NCI-H146 treated with DMSO at 0.1 percent for 48 hours (cell line): ENCODE results near the gene SOD3.

Experiments used
- DNase-seq: peaks from one replicate; lab custom pipeline; 2025; ENCODE audit not compliant: unreplicated experiment; lab: John Stamatoyannopoulos, UW

SOD3 gene

DNA sequence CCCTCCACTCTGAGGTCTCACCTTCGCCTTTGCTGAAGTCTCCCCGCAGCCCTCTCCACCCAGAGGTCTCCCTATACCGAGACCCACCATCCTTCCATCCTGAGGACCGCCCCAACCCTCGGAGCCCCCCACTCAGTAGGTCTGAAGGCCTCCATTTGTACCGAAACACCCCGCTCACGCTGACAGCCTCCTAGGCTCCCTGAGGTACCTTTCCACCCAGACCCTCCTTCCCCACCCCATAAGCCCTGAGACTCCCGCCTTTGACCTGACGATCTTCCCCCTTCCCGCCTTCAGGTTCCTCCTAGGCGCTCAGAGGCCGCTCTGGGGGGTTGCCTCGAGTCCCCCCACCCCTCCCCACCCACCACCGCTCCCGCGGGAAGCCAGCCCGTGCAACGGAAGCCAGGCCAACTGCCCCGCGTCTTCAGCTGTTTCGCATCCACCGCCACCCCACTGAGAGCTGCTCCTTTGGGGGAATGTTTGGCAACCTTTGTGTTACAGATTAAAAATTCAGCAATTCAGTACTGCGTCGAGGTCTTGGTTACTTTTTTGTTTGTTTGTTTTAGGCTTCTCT is 5.0 kb downstream of the SOD3 start:
- no peak for DNase-seq

DNA sequence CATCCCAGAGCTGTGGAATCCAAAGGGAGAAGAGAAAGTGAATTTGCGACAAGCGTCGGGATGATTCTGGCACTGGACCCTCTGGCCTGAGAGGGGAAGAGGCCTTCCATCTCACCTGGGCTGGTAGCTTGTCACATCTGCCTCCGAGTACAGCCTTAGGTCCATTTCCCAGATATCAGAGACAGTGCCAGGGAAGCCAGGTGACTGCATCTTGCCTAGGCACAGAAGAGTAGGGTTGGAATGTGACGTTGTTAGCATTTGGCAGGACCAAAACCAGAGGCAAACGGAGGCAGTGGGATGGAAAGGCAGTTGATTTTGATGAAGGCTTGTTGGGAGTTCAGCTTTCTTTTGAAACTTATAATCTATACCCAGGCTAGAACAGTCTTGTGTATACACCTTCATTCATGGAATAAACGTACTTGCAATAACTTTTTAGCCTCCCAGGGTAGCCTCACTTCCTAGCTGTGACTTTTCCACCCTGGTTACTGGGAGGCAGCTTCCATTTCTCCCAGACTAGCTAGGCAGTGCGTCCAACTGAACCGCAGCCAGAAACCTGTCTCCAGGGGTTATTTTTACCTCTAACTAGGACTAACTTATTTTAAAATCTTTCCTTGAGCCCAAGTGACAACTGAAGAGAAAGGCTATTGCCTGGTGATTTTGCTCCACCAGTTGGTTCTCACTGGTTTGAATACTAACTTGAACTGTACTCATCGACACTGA is 5.9 kb downstream of the SOD3 start:
- DNase-seq: no peak

DNA sequence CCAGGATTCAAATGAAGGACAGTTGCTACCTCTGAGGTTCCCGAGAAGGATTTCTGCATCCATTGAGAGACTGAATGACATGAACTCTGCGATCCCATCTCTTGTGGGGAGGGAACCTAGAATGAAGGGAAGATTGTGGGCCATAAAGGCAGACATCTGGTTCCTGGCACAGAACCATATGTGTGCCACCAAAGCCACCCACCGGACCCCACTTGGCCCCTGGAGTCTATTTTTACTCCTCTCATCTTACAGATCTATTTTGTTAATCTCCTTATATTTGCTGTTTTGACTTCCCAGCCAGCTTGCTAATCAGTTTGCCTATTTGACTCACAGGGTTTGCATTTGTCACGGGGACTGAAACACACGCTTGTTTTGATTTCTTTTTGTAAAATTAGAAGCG is 7.3 kb downstream of the SOD3 start:
- DNase-seq: no peak

DNA sequence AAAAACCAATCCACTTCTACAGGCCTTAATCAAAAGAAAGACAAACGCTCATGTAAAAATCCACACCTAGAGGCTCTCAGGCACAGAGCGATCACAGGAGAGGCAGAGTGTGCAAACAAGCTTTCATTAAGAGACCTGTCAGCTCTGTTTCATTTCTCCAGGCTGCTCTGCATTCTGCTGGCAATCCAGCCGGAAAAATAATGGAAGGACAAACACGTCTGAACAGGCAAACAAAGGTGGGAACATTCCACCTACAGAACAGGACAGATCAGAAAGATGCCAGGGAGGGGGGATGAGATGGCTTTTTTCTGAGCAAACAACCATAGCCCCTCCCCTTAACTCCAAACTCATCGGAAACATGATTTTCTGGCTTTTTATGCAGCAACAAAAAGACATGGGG is 9.7 kb downstream of the SOD3 start:
- peak; percentile 35 for DNase-seq

DNA sequence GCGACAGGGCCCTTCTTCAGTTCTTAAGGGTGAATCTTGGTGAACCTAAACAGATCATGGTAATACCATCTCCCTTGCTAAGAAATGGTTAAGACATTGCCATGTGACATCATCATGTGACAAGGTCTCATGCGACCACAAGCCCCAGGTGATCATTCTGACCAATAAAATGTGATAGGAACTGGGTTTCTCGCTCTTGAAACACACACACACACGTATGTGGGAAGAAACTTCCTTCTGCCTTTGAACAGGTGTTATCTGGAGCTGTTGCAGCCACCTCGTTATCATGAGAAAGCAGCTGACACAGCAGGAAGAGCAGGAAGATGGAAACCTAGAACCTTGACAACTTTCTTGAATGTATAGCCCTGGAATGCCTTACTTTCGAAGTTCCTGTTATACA is 10.2 kb downstream of the SOD3 start:
- no peak for DNase-seq

DNA sequence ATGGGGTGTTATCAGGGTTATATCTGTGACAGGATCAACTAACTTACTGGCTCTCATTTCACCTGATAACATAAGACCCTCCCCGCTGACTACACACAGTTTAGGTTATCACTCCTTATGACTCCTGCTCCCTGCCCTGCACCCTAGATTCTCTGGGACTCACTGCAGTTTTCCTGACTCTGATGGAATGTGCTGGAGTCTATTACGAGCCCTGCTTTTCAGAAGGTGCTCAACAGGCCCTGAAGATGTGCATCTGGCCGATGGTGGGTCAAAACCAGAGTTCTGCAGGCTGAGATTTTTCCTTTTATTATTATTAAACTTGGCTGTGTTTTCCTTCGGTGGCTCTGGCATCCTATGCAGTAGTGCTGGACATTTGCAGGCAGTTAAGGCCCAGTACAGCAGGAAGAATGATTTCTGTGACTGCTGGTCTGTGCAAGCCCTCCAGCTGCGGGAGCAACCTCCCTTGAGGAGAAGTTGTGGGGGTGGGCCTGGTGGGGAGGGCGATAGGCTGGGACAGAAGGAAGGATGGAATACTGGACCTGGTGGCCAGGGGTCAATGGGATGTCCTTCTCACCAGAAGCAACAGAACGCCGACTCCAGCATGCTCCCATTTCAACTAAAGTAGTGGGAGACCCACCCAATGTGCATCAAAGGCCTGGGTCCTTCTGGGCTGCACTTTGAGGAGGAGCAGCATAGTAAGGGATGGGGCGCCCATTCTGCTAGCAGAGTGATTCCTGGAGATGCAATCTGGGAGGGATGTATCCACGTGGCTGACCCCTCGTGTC is 11.0 kb downstream of the SOD3 start:
- DNase-seq: no peak

DNA sequence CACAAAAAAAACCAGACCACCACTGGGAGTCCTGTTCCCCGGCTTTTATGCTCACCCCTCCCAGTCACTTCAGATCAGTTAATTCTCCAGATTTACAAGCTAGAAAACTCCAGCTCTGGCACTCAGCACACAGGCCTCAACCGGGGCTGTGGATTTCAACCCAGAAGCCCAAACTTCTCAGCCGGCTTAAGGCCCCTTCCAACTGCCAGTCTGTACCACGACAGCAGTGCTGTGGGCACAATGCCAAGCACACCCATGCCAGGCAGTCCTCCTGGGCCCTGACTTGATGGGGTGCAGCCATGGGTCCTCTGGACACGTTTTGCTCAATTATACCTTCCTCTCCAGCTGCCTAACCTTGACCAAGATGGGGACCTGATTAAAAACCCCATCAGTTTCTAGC is 12.2 kb downstream of the SOD3 start:
- DNase-seq: no peak

DNA sequence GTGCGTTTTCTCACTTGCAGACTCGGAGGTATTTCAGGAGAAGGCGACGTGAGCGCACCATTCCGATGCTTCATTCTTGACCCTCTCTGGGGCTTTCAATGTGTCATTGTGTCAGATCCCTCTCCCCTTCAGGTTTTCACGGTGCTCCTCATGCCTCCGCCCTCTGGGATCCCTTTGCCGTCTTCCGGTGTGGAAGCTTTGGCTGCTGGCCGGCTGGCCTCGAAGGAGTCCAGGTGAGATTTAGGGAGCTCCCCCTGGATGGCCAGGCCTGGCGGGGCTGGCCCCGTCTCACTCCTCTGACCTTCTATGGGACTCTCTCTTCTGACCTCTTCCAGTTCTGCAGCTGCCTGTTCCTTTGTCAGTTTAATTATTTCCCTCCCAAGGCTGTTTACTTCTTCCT is 12.9 kb downstream of the SOD3 start:
- no peak for DNase-seq

DNA sequence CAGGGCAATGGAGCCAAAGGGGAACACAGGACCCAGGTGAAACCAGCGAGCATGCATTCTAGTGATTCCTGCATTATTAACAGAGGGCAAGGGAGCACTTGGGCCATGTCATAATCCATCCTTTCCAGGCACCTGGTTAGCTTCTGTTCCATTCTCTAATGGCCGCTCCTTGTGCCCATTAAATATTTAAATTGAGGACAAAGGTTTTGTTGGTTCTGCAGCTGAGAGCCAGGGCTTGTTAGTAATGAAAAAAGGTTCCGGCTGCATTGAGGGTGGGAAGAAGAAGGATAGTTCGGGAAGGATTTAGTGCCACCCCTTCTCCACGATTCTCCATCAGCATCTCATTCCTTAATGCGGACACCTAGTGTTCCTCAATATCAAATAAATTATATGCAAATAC is 13.6 kb downstream of the SOD3 start:
- DNase-seq: no peak

DNA sequence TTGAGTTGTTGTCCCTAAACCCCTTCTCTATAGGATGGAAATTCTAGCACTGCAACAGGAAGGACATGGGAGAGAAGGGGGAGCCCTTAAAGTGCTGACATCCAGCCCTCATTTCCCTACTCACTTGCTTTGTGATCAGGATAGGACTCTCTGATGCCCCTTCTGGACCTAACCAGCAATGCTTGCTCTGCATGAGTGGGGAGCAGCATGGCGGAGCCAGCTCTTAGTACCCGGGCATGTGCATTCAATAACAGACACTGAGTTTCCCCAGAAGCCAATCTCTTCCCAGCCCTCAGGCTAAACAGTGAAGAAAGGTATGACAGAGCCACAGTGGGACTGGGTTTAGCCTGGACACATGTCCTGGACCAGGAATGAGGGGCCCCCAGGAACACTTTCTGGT is 14.0 kb downstream of the SOD3 start:
- DNase-seq: no peak

DNA sequence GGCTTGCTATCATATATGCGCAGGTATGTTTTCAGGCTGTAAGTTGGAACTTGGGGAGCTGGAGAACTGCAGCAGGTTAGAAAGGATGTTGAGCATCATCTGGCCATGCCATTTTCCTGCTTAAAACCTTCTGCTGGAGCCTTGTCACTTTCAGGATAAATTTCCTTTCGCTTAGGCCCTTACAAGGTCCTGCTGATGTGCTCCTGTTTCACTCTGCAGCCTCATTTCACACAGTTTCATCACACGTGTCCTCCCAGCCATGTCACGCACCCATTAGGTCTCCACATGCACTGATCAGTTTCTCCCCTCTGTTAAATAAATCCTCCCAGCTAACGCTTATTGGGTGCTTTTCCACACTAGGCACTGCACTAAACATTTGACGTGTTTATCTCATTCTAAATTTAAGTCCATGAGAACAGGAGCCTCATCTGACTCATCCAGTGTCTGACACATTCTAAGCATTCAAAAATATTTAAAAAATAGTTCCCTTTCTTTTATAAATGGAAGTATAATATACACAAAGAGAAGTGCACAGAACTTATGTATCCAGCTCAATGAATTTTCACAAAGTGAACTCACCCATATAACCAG is 14.5 kb downstream of the SOD3 start:
- DNase-seq: no peak

DNA sequence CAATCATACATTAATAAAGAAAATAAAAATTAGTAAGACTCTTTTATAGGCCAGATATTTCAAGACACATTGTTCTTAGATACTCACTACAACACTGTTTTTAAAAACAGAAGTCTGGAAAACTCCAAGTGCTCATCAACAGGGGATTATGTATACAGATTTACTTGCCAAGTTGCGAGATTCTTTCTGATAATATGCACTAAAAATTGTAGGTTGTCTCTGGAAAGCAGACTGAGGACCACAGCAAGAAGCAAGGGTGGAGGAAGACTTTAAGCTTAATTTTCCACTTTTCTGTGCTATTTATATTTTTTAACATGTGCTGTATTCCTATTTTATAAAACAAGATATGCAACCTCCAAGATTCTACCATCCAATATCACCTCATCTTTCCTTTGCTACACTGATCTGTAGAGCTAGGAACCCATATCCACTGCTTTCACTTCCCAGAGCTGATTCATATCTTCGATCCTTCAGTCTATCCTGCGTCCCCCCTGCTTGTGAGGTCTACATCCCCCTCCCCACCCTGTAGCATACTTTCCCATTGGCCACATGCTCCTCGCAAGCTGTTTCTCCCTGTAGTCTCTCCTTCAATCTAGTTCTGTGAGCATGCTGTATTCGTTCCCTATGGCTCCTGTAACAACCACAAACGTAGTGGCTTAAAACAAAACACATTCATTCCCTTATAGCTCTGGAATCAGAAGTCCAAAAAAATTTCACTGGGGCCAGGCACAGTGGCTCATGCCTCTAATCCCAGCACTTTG is 15.7 kb downstream of the SOD3 start:
- no peak for DNase-seq

DNA sequence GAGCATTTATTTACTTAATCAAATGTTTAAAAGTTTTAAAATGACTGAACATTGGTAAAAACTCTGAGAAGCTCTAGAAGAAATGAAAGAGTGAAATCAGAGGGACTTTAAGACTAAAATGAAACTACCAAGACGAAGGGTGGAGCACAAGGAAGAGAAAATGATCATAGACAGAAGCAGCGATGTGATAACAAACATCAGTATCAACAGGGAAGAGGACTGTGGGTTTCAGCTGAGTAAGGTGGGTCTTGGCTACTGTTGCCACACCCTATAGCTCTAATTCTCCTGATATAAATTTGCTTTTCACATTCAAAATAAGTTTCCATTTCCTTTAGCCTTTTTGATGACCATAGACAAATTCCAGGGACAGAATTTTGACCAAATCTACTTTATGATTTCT is 18.4 kb downstream of the SOD3 start:
- no peak for DNase-seq

DNA sequence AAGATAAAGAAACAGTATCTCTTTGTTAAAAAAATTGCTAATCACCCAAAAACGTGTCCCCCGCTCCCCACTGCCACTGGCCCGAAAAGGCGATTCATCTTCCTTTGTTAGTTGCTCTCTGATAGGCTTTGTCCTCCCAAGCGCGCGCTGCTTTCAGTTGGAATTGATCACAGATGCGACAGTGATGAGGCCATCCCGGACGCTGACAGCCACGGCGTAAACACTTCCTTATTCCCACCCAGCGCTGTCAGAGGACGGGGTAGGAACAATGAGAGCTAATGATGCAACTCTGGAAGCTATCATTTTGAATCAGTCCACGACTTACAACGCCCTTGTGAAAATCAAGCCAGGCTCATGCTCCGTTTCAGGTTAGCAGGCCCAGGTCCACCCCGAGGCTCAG is 21.4 kb downstream of the SOD3 start:
- DNase-seq: no peak

DNA sequence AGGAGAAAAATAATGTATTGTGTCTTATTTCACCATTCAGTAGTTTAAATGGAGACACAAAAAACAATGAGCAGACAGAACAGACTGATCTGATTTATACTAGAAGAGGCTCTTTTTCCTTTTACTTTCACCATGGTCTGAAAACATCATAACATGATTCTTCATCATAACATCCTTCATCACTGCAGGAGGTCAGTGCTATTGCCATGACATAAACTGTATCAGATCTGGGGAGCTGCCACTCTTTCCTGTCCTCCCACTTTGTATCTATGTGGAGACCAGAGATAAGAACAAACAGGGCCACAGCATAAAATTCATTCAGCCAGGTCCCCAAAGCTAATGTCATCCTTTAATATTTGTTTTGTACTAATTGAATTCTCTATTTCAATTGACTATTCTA is 25.2 kb downstream of the SOD3 start:
- no peak for DNase-seq

DNA sequence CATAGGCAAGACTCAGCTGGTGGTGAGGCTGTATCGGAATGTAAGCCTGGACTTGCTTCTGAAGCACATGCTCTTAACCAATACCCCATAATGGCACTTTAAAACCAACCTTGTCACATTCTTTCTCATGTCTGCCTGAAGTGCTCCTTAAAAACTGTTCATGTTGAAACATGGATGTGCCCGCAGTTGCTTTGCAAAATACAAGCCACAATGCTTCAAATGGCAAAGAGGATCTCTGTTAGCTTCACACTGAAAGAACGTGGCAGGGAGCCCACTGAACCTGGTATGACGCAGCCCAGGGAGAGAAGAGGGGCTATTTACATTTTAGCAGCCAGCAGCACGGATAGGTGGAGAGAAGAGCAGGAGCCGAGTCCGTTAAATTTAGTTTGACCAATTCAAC is 29.3 kb downstream of the SOD3 start:
- no peak for DNase-seq

DNA sequence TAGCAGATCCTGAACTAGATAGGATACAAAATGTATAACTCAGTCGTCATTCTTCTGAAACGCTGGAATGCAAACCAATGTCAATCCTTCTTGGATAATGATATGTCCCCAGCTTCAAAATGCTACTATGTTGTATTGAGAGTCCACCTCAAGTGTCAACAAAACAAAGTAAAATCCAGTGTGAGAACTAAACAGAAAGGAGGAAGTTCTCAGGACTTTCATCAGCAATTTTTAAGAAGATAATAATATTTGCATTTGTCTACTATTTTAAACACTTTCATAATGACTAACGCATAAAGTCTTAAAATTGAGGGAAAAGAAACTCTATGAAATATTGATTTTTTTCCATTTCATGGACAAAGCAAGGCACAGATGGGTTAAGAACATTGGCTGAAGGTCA is 36.3 kb downstream of the SOD3 start:
- no peak for DNase-seq

DNA sequence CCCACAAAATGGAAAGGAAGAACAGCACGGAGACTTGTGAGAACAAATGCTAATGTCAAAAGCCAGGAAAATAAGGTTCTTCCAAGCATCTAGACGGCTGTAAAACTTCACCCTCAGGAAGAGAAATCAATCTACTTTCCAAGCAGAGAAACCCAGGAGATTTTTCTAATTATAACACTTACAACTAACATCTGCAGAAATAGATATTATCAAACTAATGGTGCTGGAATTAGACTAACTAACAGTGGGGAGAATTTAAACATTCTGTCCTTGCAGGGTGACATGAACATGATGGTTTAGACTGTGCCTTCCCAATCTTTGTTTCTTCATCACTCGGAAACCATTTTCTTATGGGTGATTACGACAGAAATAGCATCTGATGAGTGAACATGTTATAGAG is 40.3 kb downstream of the SOD3 start:
- no peak for DNase-seq

DNA sequence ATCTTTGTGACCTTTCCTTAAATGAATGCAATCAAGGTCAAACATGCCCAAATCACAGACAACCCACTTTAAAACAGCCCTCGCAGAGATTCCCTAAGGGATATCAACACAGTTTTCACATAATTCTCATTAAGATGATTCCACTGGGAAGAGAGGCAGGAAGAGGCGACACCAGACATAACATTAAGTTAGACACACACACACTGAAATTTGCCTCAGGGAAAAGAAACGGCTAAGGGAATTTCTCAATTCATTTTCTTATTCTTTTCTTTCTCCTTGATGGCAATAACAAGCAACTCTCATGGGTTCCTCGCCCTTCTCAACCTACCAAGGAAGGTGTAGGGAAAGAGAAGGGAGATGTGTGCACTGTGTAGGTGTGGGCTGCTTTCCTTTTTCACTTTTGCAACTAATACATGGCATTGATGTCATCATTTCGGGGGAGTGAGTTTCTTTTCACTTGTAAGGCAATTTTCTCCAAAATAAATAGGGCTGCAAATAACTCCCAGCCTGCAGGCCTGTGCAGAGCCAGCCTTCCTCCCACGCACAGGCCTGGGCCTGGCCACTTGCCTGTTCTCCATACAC is 41.4 kb downstream of the SOD3 start:
- no peak for DNase-seq

DNA sequence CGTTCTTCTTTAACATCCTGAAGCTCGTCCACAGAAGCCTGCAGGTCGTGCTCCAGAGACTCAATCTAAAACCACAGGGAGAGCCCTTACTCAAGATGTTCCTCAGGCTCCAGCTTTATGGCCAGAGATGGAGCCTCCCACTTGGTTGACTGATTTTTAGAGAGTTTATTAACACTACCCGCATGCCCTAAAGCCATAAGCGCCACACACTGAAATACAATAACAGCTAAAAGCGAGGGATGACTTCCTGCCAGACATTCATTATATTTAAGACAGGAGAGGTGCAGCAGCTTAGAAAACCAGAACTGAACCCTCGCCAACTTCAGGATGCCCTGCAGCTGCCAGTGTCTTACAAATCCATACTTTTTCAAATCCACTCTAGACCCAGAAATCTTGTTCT is 42.0 kb downstream of the SOD3 start:
- no peak for DNase-seq

DNA sequence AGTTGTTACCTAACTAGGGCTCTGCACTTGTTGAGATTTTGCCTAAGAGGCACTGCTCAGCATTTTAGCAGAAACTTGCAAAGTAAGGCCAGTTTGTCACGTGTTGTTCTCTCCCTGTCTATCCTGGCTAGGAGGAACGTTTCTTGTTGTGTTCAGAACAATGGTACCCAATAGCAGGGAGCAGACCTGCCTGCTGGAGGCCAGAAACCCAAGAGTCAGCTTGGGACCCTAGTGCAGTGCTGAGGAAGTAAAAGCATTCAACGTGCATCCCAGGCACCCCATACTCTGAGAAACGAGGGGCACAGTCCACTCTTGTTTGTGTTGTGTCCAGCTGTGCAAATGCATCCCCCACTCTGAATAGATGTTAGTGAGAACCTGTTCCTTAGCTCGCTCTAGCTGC is 42.4 kb downstream of the SOD3 start:
- DNase-seq: no peak
